Naive B cell (primary cell): ENCODE results near the gene TSEN54. TPM values are rescaled to one million over a fixed set of nuclear protein-coding genes. Genes with fewer than 3 reads are reported as not detected.

Experiments
- ATAC-seq, 2 donors: fragments of 150-1000 bp; cut with Tn5 transposase; 2 replicates each; pipeline ENCODE4 v1.10.0; 2021; ENCODE audit warnings: low read depth in 2 of 2, mild to moderate bottlenecking in 2 of 2, moderate library complexity in 2 of 2
- DNase-seq: peaks from one replicate; pipeline ENCODE4 v3.0.0; 2022
- H3K27ac Mint-ChIP-seq, 6 donors: one replicate each; pipeline ENCODE4 v1.8.0; 2020 to 2022; ENCODE audit warnings: mild to moderate bottlenecking in 6 of 6, mixed read lengths in 6 of 6, moderate library complexity in 5 of 6, inconsistent platforms in 2 of 6
- H3K27me3 Mint-ChIP-seq, 3 donors: one replicate each; pipeline ENCODE4 v1.8.0; 2021 to 2022; ENCODE audit warnings: mixed read lengths in 3 of 3, mild to moderate bottlenecking in 1 of 3
- H3K36me3 Mint-ChIP-seq, 2 donors: one replicate each; pipeline ENCODE4 v1.8.0; 2020 to 2022; ENCODE audit warnings: mixed read lengths in 2 of 2, inconsistent platforms in 1 of 2, mild to moderate bottlenecking in 1 of 2
- H3K4me1 Mint-ChIP-seq, 3 donors: one replicate each; pipeline ENCODE4 v1.8.0; 2020 to 2022; ENCODE audit warnings: mixed read lengths in 3 of 3, inconsistent platforms in 1 of 3, mild to moderate bottlenecking in 1 of 3, moderate library complexity in 1 of 3
- H3K4me3 Mint-ChIP-seq, 8 donors: one replicate each; pipeline ENCODE4 v1.8.0; 2020 to 2022; ENCODE audit warnings: mild to moderate bottlenecking in 8 of 8, mixed read lengths in 8 of 8, moderate library complexity in 8 of 8, inconsistent platforms in 2 of 8
- H3K9me3 Mint-ChIP-seq, 7 donors: one replicate each; pipeline ENCODE4 v1.8.0; 2020 to 2022; ENCODE audit warnings: mixed read lengths in 7 of 7, mild to moderate bottlenecking in 5 of 7, inconsistent platforms in 2 of 7, moderate library complexity in 1 of 7
- polyA plus RNA-seq, 6 donors: library from polyadenylated mRNA; unstranded; fragments of 300-500 nt; fragmentation: Illumina TruSeq; gene quantifications; one replicate each; pipeline ENCODE4 v1.2.3, GENCODE V29; 2021; ENCODE audit warnings: low read depth in 6 of 6

TSEN54 gene
- polyA plus RNA-seq, 6 donors from 2014 or later, result 18.3 to 42.3 (median 23.7) TPM

DNA sequence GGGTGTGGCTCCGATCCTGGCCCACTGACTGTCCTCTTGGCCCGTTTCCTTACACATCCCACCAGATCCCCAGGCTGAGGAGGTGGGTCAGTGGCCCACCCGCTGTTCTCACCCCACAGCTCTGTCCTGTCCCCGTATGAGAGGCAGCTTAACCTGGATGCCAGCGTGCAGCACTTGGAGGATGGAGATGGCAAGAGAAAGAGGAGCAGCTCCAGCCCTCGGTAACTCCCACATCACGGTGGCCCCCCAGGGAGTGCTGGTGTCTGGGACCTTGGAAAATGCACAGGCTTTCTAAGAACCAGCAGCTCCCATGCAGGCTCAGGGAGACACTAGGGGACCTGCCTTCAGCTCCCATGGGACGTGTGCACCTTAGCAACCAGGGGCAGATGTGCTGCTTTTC, 5.0 kb downstream of the TSEN54 start:
- Mint-ChIP-seq H3K4me1 (peaks cover 17 to 30% (median 26%) of the 10 kb centered on the region in 3 donors), H3K4me3 (no peak overlapping the region), H3K27ac (no peak overlapping the region), H3K27me3 (no peaks in the 10 kb centered on the region), H3K9me3 (no peaks in the 10 kb centered on the region), H3K36me3 (no peaks in the 10 kb centered on the region)
- DNase-seq, result no peak
- ATAC-seq, result no peak

DNA sequence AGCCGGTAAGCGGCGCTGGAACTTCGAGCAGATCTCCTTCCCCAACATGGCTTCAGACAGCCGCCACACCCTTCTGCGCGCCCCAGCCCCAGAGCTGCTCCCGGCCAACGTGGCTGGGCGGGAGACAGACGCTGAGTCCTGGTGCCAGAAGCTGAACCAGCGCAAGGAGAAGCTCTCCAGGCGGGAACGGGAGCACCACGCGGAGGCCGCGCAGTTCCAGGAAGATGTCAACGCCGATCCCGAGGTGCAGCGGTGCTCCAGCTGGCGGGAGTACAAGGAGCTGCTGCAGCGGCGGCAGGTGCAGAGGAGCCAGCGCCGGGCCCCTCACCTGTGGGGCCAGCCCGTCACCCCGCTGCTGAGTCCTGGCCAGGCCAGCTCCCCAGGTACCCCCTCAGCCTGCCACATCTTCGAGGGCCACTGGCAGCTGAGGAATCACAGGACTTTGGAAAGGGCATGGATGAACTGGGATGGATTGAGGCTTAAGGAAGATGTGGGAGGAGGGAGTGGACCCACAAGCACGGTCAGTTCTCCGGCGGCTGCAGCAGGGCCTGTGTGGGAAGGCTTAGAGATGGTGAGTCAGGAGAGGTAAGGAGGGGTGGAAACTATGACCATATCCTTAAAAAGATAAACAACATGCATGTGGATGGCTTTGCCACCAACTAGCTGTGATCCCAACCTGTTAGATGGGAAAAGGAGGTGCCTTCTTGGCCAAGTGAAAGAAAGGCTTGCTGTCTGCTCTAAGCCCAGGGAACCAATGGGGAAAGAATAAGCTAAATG, 5.8 kb downstream of the TSEN54 start:
- H3K4me3 Mint-ChIP-seq, result peak overlapping the region in 4 of 8 donors; percentile 12 to 82 (median 58)
- ATAC-seq, result no peak

DNA sequence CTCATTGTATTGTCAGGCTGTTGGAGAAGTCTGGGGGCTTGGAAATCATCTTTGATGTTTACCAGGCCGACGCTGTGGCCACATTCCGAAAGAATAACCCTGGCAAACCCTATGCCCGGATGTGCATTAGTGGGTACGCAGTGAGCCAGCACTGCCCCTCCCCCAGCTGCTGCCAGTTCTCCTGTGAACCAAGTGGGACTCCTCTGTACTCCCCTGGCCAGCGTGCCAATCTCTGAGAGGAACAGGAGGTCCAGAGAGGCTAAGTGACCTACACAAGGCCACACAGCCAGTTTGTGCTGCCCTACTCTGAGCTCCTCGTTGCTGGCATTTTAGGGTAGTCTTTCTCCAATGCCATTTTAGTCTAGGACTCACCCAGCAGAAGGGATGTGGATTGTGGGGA, 7.3 kb downstream of the TSEN54 start:
- no peak for ATAC-seq
- no peaks in the 10 kb centered on the region for H3K9me3 Mint-ChIP-seq
- H3K27me3 Mint-ChIP-seq, result no peaks in the 10 kb centered on the region
- no peak overlapping the region for H3K27ac Mint-ChIP-seq
- no peaks in the 10 kb centered on the region for H3K36me3 Mint-ChIP-seq
- H3K4me3 Mint-ChIP-seq, result peak overlapping the region in 4 of 8 donors; percentile 45 to 80 (median 72)
- peaks cover 5 to 19% (median 14%) of the 10 kb centered on the region in 3 donors for H3K4me1 Mint-ChIP-seq
- DNase-seq, result no peak

More for the DNA sequence above, 5.8 kb downstream of the TSEN54 start:
- Mint-ChIP-seq H3K27me3 (no peaks in the 10 kb centered on the region), H3K4me1 (peaks cover 19 to 32% (median 29%) of the 10 kb centered on the region in 3 donors), H3K27ac (peak overlapping the region in 1 of 6 donors; percentile 30), H3K9me3 (no peaks in the 10 kb centered on the region), H3K36me3 (no peaks in the 10 kb centered on the region)
- no peak for DNase-seq

DNA sequence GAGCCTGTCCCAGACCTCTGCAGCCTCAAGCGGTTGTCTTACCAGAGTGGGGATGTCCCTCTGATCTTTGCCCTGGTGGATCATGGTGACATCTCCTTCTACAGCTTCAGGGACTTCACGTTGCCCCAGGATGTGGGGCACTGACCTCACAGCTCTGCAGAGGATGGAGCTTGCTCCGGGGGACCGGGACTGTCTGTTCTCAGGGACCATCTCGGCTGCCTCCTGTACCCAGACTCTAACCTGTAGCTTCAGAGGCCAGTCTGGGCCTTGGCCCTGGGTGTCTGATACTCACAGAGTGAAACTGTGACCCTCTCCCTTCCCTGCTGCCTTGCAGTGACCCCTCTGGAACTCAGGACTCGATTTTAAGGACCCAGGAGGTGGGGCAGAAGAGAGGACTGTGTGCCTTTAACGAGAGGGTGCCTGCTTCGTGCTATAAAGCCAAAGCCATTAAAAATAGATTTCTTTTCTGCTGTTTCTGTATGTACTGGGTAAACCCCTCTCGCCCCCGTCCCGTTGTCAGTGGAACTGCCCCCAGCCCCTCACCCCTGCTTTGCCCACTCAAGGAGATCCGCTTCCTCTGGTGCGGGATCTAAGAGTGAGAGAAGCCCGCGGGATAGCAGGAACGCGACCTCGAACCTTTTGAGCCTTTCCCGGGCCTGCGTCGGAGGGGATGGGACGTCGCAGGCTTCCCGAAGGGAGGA, 8.1 kb downstream of the TSEN54 start:
- Mint-ChIP-seq H3K4me1 (peaks cover 4 to 17% (median 12%) of the 10 kb centered on the region in 3 donors), H3K36me3 (no peaks in the 10 kb centered on the region), H3K4me3 (peak overlapping the region; percentile 65 to 90 (median 78)), H3K9me3 (no peaks in the 10 kb centered on the region), H3K27ac (no peak overlapping the region), H3K27me3 (no peaks in the 10 kb centered on the region)
- DNase-seq (peak; percentile 25), ATAC-seq (peak in 1 of 2 donors; percentile 3)

DNA sequence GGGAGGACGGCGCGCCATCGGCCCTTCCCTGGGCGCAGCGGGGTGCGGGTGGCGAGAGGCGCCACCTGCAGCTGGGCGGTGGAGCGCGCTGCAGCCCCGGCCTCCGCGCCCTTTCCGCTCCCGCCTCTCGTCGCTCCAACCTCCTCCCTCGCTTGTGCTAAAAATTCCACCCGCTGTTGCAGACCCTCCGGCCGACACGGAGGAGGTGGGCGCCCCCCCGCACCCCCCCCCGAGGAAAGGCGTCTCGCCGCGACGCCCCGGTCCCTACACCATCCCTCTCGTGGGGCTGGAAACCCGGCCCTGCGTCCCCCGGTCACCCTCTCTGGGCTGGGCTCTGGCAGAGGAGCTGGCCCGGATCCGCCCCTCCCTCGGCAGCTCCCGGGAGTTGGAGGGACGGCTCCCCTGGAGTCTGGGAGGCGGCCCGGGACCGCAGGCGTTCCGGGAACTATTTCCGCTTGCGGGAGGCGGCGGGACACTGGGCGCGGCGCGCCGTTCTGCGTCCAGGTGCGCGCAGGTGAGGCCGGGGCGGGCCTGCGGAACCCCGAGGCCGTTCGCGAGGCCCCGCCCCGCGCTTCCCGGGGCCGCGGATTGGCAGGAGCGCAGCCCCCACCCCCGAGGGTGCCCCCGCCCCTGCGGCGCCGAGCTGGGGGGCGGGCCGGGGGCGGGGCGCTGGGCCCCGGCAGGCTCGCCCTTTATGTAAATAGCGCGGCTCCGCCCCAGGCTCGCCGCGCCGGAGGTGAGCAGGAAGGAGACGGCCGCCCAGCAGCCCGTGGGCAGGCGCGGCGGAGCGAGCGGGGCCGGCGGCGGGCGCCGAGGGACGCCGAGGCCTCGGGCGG, 8.9 kb downstream of the TSEN54 start, which contains the start of gene LLGL2:
TSS of gene LLGL2 (plus strand) at position 728 of the 836 bp plus-strand sequence. CDS start 17,730 bp downstream, outside the sequence.
- ATAC-seq (peak; percentile 87 to 89), DNase-seq (peak; percentile 86)
- Mint-ChIP-seq H3K9me3 (no peaks in the 10 kb centered on the region), H3K36me3 (no peaks in the 10 kb centered on the region), H3K27me3 (no peaks in the 10 kb centered on the region), H3K4me1 (peaks cover 4 to 16% (median 12%) of the 10 kb centered on the region in 3 donors), H3K27ac (peak within 1 kb of the TSS in 1 of 6 donors; percentile 60), H3K4me3 (peak within 1 kb of the TSS; percentile 73 to 90 (median 80))

DNA sequence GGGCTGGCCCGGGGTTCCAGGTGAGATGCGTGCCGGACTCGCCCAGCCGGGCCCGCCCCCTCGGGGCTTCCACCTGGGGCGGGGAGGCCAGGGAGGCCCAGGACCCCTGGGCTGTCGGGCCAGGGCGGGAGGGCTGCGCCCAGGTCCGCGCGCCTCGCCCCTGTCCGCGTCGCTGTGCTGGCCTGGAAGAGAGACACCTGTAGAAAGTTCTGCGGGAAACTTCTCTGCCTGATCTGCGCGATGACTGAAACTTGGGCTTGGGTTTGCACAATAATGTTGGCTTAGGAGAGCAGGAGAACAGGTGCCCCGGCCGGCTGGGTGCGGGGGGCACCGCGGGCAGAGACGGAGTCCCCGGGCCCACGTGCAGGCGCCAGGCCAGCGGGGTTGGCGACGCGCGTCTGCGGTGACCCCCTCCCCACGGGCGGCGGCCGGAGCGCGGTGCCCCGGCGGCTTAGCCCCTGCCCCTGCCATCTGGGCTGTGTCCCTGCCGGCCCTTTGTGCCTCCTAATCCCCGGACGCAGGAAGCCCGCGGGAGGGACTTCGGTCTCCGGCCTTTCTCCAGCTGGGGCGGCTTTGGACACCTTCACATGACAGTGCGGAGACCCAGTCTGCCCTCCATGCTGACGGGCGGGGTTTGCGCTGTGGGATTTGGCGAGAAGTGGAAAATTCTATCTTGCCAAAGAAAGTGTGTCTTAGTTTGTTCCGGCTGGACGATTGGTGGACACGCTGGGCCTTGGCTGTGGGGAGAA, 9.7 kb downstream of the TSEN54 start:
- Mint-ChIP-seq H3K27me3 (no peaks in the 10 kb centered on the region), H3K27ac (peak overlapping the region in 1 of 6 donors; percentile 60)

DNA sequence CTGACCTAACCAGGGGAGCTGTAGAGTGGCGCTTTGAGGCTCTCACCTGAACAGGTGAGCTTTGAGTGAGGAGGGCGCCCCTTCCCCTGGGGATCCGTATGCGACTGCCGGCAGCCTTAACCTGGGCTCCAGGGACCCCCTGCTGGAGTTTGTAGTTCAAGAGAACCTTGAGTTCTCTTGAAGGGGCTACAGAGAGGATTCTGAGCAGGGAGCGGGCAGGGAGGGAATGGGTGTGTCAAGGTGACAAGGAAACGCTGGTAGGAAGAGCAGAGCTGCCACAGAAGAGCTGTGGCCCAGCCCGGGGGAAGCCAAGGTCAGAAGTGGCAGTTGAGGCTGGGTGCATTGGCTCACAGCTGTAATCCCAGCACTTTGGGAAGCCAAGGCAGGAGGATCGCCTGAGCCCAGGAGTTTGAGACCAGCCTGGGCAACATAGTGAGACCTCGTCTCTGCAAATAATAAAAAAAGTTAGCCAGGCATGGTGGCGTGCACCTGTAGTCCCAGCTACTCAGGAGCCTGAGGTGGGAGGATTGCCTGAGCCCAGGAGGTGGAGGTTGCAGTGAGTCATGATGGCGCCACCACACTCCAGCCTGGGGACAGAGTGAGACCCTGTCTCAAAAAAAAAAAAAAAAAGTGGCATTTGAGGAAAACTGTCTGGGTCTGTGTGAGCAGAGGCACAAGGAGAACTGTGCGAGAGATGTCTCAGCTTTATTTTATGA, 10.4 kb downstream of the TSEN54 start:
- Mint-ChIP-seq H3K9me3 (no peaks in the 10 kb centered on the region), H3K36me3 (no peaks in the 10 kb centered on the region), H3K4me1 (peaks cover 4 to 16% (median 12%) of the 10 kb centered on the region in 3 donors), H3K4me3 (peak overlapping the region; percentile 69 to 88 (median 79)), H3K27me3 (no peaks in the 10 kb centered on the region), H3K27ac (no peak overlapping the region)
- DNase-seq, result no peak
- ATAC-seq, result no peak

More for the DNA sequence above, 9.7 kb downstream of the TSEN54 start:
- H3K4me1 Mint-ChIP-seq, result peaks cover 4 to 16% (median 12%) of the 10 kb centered on the region in 3 donors
- ATAC-seq (peak; percentile 12 to 15), DNase-seq (no peak)
- H3K4me3 Mint-ChIP-seq, result peak overlapping the region; percentile 69 to 88 (median 80)
- H3K9me3 Mint-ChIP-seq, result no peaks in the 10 kb centered on the region
- H3K36me3 Mint-ChIP-seq, result no peaks in the 10 kb centered on the region

DNA sequence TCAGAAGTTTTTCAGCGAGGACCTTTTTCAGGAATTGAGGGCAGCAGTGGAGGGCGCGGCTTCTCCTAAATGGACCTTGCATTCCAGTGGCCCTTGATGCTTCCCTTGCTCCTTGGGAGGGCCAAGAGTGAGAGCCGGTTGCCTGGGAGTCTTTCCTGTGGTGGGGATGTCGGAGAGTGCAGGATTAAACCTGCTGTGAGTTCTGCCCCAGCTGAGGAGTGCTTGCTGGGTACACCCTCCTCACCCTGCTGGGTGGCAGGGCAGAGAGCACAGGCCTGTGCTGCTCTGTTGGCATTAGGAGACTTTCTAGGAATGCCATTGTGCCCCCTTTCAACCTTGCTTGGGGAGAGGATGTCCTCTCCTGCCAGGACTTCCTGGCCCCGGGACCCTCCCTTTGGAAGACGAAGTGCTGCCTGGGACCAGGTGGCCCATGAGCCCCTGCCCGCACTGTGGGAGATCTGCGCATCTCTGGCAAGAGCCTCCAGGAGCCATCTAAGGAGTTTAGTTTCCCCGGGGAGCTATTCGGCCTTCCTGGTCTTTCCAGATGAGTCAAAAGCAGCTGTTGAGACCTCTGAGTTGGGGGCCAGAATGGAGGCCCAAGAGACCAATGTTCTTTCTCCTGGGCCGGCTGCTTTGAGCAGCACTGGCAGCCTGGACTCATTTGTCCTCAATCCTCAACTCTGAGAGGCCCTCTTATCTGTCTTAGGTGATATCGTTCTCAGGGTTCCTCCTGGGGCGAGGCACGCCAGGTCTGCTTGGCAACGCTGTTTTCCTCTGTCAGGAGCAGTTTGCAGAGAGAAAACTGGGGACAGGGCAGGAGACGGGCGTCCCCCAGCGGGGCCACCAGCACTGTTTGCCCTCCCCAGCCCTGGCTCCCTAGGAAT, 14.8 kb downstream of the TSEN54 start:
- H3K27me3 Mint-ChIP-seq, result no peaks in the 10 kb centered on the region
- peak overlapping the region in 1 of 6 donors; percentile 80 for H3K27ac Mint-ChIP-seq
- DNase-seq (no peak), ATAC-seq (no peak)
- H3K4me1 Mint-ChIP-seq, result peaks cover 11 to 24% (median 13%) of the 10 kb centered on the region in 3 donors
- no peaks in the 10 kb centered on the region for H3K36me3 Mint-ChIP-seq
- H3K4me3 Mint-ChIP-seq, result peak overlapping the region in 1 of 8 donors; percentile 60
- H3K9me3 Mint-ChIP-seq, result no peaks in the 10 kb centered on the region

DNA sequence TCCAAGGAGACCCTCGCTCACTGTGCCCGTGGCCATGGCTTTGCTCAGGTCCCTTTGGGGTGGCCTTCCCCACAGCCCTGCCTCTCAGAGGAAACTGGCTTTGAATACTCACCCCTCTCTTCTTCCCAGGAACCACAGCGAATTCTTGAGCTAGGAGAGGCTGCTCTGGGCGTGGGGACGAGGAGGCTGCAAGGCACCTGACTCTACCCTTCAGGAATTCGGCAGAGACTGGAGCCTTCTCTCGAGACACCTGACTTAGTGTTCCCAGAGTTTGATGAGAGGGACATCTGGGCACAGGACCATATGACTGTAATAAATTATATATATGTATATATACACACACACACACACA, 15.4 kb downstream of the TSEN54 start:
- Mint-ChIP-seq H3K4me3 (no peak overlapping the region), H3K27me3 (no peaks in the 10 kb centered on the region), H3K4me1 (peaks cover 5 to 18% (median 9%) of the 10 kb centered on the region in 3 donors), H3K36me3 (no peaks in the 10 kb centered on the region), H3K27ac (no peak overlapping the region), H3K9me3 (no peaks in the 10 kb centered on the region)
- ATAC-seq (no peak), DNase-seq (no peak)

DNA sequence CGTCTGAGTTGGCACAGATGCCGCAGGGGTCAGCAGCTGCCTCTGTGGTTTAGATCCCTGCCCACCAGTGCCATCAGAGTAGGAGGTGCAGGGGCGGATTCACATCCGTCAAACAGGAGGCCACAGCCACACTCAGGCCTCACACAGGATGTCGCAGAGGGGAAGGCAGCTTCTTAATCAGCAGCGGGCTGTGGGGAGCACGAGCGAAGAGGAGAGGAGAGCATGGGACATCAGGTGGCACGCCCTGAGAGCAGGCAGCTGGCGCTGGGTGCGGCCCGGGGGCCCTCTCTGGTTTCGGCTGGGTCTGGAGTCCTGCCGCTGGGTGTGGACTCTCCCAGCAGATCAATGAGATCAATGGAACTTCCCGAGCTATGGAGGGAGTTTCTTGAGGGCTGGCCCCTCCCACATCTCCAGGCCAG, 18.8 kb downstream of the TSEN54 start:
- Mint-ChIP-seq H3K36me3 (no peaks in the 10 kb centered on the region), H3K4me1 (peaks cover 5 to 12% (median 9%) of the 10 kb centered on the region in 3 donors), H3K27ac (peak overlapping the region in 3 of 6 donors; percentile 10 to 73 (median 49)), H3K27me3 (no peaks in the 10 kb centered on the region), H3K9me3 (no peaks in the 10 kb centered on the region), H3K4me3 (peak overlapping the region in 2 of 8 donors; percentile 17 to 74)
- DNase-seq, result no peak
- peak; percentile 62 to 67 for ATAC-seq

DNA sequence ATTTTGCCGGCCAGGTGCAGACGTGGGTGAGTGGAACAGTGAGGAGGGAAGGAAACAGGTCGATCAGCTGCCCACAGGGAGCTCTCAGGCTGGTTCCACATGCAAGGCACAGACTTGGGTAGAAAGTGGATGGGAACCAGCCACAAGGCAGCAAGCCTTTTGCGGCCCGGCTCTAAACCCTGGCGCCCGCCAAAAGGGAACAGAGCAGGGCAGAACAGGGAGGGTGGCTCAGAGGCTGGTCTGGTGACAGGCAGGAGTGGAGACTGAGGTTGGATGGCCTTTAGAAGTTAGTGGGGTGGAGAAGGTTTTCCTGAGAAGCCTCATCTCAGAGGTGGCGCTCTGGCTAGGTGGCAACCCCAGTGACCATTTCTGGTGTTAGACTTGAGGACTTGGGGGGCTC, 19.5 kb downstream of the TSEN54 start:
- no peak overlapping the region for H3K27ac Mint-ChIP-seq
- H3K36me3 Mint-ChIP-seq, result no peaks in the 10 kb centered on the region

More for the DNA sequence above, 19.5 kb downstream of the TSEN54 start:
- H3K9me3 Mint-ChIP-seq, result no peaks in the 10 kb centered on the region
- ATAC-seq (no peak), DNase-seq (no peak)
- H3K4me1 Mint-ChIP-seq, result peaks cover 5 to 12% (median 9%) of the 10 kb centered on the region in 3 donors
- no peak overlapping the region for H3K4me3 Mint-ChIP-seq
- H3K27me3 Mint-ChIP-seq, result no peaks in the 10 kb centered on the region
